GM18868 (cell line): ENCODE data around the gene CPNE5.
A peak's percentile ranks its signal among the peaks of the same experiment; 100 is the strongest.
"Not testable (repeated sequence)": the region's sequence is repeated elsewhere in the genome, so short reads cannot be mapped to it uniquely, and the experiment has no call there.

ENCODE experiments used
- ATAC-seq: cut with Tn5 transposase; IDR thresholded peaks from one replicate; pipeline ENCODE4 v1.9.1; 2021; ENCODE audit warnings: mild to moderate bottlenecking, moderate library complexity; ENCODE audit not compliant: unreplicated experiment

Gene CPNE5

DNA sequence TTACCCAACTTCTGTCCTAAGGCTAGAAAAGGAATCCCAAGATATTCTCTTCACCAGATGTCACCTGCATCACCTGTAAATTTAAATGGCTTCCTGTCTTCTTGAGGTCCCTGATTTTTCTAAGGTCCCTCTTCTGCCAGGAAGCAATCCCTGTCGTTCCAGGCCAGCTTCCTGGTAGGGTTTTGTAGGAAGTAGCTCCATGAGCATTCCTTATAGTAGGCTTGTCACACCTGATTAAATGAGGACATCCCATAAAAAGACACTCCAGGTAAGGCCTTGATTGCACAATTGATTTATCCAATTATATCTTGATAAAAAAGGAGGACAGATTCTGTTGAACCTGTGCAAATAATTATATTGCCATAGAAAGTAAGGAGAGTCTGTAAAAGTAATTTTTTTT is 132.9 kb downstream of the CPNE5 start:
- no peak for ATAC-seq

DNA sequence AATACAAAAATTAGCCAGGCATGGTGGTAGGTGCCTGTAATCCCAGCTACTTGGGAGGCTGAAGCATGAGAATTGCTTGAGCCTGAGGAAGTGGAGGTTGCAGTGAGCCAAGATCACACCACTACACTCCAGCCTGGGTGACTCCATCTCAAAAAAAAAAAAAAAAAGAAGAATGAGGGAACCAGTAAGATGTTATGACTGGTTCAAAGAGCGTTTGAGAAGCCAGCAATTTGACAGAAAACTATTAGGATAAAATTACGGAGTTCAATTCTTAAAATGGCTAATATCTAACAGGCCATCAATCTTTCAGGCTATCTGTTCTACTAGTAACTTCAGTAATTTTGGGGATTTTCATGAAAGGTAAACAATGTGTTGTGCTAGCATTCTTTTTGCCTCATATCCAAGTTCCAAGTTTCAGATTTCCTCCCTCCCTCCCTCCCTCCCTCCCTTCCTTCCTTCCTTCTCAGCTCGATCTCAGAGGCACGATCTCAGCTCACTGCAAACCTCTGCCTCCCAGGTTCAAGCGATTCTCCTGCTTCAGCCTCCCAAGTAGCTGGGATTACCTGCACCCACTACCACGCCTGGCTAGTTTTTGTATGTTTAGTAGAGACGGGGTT is 134.2 kb downstream of the CPNE5 start:
- not testable (repeated sequence) for ATAC-seq

DNA sequence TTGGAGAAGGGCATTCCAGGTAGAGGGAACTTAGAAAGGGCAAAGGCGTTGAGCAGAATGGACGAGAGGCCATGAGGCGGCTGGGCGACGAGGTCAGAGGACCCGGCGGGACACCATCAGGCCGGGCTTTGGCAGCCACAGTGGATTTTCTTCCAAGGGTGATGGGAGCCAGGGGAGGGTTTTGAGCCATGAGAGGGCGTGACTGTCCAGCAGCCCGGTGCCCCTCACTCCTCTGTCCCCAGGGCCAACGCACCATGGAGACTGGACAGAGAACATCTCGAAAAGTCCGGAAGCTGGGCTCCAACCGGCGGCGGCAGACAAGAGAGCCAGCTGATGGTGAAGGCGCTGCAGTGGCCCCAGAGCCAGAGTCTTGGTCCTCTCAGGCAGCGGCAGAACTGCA is 135.3 kb downstream of the CPNE5 start:
- ATAC-seq = no peak

DNA sequence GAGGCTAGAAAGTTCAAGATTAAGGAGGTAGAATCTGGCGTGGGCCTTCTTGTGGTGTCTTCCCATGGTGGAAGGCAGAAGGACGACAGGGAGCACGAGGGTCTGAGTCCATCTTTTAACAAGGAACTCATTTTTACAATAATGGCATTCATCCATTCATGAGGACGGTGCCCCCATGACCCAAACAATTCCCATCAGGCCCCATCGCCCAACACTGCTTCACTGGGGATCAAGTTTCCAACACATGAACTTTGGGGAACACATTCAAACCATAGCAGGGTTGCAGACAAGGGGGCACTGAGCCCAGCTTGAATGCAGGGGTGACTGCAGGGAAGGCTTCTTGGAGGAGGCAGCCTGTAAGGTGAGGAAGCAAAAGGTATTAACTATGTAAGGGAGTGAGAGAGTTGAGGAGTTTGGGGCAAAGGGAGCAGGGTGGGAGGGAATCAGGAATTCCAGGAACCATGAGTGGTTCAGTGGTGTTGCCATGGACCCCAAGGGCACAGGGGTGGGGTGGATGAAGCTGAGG is 136.1 kb downstream of the CPNE5 start:
- ATAC-seq = no peak

DNA sequence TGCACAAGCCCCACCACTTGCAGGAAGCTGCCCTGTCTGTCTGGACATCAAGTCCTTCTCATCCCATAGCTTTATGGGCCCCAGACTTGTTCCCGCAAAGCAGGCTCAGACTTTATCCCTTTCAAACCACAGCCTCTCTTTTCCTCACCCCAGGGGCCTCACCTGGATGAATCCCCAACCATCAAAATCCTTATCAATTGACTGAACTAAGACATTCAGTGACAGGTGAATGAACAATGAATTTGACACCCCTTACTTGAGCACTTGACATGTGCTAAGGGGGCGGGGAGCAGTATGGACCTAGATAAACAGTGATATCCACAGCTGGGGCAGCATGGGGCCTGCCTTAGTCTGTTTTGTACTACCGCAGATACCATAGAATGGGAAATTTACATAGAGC is 136.6 kb downstream of the CPNE5 start:
- no peak for ATAC-seq

DNA sequence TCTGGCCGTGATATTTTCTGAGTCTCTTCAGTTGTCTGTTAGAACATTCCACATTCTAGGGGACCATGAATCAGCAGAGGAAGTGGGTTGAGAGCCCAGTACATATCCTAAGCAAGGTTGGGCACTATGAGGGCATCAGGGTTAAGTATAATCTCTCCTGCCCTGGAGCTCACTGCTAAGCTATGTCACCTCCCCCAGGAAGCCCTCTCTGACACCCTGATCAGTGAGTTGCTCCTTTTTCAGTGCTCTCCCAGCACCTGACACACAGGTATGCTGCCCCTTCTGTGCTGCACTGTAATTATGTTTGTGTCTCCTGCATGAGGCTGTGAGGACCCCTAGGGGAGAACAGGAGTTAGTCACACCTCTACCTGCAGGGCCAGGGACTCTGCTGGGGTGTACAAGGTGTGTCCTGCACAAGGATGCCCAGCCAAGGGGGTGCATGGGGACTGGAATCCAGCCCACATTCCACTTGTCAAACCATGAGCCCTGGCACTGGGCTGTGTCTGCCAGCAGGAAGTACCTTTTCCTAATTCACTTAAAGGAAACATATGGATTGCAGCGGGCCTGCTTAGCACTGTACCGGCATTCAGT is 137.7 kb downstream of the CPNE5 start:
- no peak for ATAC-seq

DNA sequence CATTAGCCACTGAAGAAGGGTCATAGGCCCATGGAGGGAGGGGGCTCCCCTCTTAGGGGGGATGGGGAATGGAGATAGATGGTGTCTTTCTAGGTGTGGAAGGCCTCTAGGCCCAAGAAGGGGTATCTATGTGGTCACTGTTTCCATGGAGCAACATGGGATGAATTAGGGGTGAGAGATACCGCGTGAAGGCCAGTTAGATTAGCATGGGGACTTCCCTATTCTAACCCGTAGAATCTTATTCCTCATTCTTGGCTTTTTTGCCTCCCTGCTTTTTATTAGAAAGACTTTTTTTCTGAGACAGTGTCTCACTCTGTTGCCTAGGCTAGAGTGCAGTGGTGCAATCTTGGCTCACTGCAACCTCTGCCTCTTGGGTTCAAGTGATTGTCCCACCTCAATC is 138.4 kb downstream of the CPNE5 start:
- no peak for ATAC-seq

DNA sequence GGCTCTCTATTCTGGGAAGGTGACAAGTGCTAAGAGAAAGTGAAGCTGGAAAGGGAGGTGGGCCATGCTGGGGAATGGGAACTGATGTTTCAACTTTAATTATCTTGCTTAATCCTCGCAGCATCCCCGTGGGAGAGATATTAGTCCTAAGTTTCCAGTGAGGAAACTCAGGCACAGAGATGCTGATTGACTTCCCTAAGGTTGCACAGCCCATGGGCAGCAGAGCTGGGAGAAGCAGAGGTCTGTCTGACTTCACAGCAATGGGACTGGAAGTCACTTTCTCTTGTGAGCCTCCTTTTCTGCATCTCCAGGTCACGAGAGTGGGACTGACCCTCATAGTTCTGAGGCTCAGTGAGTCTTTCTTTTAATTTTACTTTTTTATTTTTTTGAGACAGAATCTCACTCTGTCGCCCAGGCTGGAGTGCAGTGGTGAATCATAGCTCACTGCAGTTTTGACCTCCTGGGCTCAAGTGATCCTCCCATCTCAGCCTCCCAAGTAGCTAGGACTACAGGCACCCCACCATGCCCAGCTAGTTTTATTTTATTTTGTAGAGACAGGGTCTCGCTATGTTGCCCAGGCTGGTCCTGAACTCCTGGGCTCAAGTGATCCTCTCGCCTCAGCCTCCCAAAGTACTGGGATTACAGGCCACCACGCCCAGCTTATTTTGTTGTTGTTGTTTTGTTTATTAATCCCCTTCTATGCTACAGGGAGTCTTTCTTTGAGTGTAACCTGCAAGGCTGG is 139.0 kb downstream of the CPNE5 start:
- no peak for ATAC-seq

DNA sequence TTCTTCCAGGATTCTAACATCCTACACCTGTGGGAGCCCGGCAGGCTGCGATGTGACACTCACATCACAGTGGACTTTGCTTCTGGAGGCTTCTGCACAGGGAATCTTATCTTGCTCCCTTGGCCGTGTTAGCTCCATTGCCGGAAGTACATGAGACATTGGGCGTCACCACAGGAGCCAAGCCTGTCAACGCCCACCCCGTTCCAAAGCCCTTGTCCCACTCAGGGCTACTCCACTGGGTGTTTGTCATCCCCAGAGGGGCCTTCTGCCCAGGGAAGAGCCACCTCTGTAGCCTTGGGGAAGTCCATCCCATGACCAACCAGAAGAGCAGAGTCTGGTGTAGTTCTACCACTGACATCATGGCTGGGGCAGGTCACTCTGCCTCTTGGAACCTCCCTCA is 139.9 kb downstream of the CPNE5 start:
- ATAC-seq = no peak

DNA sequence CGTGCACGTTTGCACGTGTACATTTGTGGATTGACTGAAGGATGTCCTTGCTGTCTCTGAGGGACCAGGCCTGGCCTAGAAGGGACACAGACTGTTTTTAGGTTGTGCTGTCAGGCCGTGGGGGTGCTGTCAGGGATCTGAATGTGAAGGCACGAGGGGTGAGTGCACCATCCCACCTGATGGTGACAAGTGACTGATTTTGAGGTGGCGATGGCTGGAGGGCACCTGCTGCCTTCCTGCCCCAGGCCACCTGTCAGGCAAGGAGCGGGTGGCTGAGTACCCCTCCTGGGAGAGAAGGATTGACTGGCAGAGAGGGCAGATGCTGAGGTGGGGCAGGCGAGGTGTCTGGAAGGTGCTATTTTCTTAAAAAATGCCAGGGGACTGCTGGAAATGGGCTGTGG is 140.4 kb downstream of the CPNE5 start:
- no peak for ATAC-seq

DNA sequence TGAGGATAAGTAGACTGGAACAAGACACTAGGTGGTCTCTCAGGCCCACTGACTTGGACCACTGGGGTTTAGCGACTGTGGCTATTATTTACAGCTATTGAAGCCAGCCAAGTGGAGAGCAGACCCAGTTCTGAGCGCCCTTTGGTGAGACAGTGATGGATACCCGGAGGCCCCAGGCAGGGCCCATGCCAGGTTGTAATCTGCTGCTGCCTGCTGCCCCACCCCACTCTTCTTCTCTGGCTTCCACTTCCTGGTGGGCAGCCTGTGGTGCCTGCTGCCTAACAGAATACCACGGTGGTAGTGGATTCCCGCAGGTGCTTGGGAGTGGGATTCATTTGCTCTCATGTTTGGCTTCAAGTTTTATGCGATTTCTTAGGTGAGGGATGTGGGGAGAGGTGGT is 141.0 kb downstream of the CPNE5 start:
- no peak for ATAC-seq

DNA sequence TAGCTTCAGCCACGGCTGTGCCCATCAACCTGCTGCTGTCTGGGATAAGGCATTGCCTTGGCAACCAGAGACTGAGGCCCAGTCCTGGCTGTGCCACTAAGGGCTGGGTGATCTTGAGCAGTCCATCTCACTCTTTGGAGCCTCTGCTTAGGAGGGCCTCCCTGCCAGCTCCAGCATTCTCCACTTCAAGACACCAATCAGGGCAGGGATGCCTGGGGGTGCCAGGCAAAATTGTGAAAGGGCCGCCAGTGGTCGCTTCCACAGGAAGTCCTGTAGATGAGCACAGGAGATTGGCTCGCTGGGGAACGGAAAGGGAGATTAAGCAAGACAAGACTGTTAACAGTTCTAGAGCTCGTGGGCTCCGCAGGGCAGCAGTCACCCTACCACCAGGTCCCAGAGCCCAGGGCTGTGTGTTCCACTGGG is 141.8 kb downstream of the CPNE5 start, which contains the start of gene RAB44:
TSS of gene RAB44 (plus strand) at position 346 of the 423 bp plus-strand sequence. CDS start 6,410 bp downstream, outside the sequence.
- ATAC-seq = no peak

DNA sequence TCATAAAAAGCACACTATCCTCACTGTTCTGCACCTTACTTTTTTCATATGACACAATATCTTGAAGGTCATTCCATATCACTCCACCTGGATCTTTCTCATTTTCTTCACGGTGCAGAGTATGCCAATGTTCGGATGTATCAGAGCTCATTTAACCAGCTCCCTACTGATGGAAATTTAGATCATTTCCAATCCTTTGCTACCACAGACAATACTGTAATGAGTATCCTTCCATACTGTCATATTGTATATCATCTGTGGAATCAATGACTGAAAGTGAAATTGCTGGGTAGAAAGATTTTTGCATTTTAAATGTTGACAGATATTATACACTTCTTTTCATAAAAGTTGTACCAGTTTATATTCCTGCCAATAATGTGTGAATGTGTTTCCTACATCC is 143.8 kb downstream of the CPNE5 start:
- ATAC-seq = no peak

DNA sequence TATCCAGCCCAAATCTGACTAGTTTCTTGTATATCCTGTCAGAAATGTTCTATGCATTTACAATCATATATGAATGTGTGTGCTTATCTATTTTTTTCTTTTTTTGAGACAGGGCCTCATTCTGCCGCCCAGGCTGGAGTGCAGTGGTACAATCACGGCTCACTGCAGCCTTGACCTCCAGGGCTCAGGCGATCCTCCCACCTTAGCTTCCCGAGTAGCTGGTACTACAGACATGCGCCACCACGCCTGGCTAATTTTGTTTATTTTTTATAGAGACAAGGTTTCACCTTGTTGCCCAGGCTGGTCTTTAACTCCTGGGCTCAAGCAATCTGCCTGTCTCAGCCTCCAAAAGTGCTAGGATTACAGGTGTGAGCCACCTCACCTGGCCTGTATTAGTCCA is 144.6 kb downstream of the CPNE5 start:
- ATAC-seq = no peak

DNA sequence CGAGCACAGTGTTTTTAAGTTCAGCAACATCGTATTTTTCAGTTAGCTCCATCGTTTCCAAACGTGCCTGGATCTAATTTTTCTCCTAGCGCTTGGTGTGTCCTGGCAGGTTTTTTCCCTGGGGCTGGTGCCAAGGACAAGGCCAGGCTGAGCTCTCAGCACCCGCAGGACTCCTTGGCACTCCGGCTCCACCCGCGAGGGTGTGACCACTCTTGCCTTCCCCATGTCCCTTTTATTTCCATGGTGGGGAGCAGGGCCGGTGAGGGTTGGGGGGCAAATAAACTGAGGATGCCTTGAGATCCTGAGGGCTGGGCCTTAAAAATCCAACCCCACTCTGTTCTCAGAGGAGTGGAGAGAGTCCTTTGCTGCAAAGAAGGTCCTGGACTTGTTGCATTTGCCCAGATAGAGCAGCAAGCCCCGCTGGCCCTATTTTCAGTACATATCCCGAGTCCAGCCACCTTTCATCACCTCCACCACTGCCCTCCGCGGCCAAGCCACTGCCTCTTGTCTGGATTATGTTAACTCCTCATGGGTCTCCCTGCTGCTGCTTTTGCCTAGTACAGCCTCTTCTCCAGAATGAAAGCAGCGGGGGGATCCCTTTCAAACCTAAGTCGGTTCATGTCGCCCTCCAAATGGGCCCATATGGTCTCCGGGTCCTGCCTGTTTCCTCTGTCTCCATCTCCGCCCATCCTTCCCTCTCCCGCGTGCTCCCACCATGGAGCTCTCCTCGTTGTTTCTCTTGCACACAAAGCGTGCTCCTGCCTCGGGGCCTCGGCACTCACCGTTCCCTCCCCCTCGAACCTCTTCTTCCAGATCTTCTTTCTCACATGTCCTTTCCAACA is 146.2 kb downstream of the CPNE5 start:
- ATAC-seq = no peak

DNA sequence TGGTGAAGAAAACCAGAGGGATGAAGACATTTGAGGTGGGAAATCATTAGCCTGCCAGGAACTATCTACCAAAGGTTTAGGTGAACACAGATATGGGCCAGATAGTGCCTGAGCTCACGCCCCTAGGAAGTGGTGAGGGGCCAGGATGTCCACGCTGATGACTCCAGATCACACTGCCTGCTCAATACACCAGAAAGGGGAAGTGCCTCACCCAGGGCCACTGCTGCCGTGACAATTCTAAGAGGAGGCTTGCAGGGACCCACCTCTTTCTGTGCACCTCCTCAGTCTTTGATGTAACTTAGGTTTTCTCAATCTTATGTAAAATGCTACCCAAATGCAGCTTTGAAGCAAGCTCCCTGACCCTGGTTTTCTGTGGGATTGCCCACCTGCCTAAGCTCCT is 147.0 kb downstream of the CPNE5 start:
- ATAC-seq = peak; percentile 61

DNA sequence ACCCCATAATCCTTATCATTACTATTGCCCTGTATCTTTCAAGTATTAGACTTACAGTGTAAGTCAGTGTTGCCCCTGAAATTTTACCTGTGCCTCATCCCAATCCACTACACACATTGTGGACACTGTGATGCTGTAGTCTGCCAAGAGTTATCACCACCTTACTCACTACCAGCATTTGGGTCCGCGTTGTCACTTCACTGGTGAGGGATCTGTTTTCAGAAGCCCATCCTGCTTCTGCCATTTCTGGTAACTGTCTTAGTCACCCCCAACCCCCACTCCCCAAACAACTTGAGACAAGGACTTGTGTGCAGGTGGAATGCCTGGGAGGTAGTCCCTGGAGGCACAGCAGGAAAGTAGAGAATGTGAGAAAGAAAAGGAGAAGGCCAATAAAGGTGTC is 147.6 kb downstream of the CPNE5 start:
- no peak for ATAC-seq

DNA sequence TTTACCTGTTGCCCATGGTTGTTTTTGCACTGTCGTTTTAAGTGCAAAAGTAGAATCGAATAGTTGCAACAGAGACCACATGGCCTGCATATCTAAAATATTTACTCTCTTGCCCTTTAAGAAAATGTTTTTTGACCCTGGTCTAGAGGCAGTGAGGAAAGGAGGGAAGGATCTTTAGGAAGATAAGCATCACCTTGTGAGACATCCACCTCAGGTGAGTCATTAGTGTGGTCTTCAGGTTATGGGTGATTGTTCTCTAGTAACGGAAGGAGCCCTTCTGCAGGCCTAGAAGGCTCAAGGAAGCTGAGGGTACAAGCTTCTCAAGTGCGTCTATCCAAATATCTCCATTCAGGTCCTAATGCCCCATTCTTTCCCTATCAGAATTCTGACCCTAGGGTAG is 148.2 kb downstream of the CPNE5 start:
- no peak for ATAC-seq
